GM12878 (cell line): ENCODE measurements around the gene PMPCA. TPM values are rescaled to one million over a fixed set of nuclear protein-coding genes. Genes with fewer than 3 reads are reported as not detected.
A peak's percentile ranks its signal among the peaks of the same experiment; 100 is the strongest.

Experiments
- EP300 ChIP-seq, 2 experiments: fragments of 150-350 bp in 1 of 2; IDR thresholded peaks; 2 replicates each; pipeline ENCODE4 v1.6.1; 2011 to 2012; ENCODE audit warnings: low read depth in 2 of 2, low read length in 2 of 2, borderline replicate concordance in 1 of 2, improper control_type of control experiment in 1 of 2, inconsistent platforms in 1 of 2; ENCODE audit not compliant: control insufficient read depth in 1 of 2
- IKZF1 ChIP-seq: fragments of 450-650 bp; conservative IDR thresholded peaks from 2 replicates; pipeline ENCODE4 v1.6.1; 2017; ENCODE audit warnings: antibody characterized with exemption, mild to moderate bottlenecking
- IKZF2 ChIP-seq, 2 experiments: fragments of 450-650 bp; IDR thresholded peaks; 2 replicates each; pipeline ENCODE4 v1.6.1; 2017; ENCODE audit warnings: mild to moderate bottlenecking in 2 of 2, moderate library complexity in 2 of 2
- IRF4 ChIP-seq: IDR thresholded peaks from 2 replicates; pipeline ENCODE4 v1.6.1; 2011; ENCODE audit warnings: low read depth, low read length
- MTA2 ChIP-seq: fragments of 450-650 bp; IDR thresholded peaks from 2 replicates; pipeline ENCODE4 v1.6.1; 2016; ENCODE audit warnings: low read depth, mild to moderate bottlenecking, moderate library complexity
- MYB ChIP-seq: fragments of 150-350 bp; IDR thresholded peaks from 2 replicates; pipeline ENCODE4 v1.6.1; 2014; ENCODE audit warnings: mild to moderate bottlenecking, low read depth, low read length, borderline replicate concordance
- NBN ChIP-seq: fragments of 450-650 bp; IDR thresholded peaks from 2 replicates; pipeline ENCODE4 v1.6.1; 2016
- NFXL1 ChIP-seq: fragments of 450-650 bp; IDR thresholded peaks from 2 replicates; pipeline ENCODE4 v1.6.1; 2017; ENCODE audit warnings: antibody characterized with exemption, mild to moderate bottlenecking, borderline replicate concordance
- PML ChIP-seq: IDR thresholded peaks from 2 replicates; pipeline ENCODE4 v1.6.1; 2012; ENCODE audit warnings: low read length, inconsistent platforms
- POLR2AphosphoS5 ChIP-seq: IDR thresholded peaks from 2 replicates; pipeline ENCODE4 v1.6.1; 2011; ENCODE audit warnings: mild to moderate bottlenecking, low read length, inconsistent platforms
- RB1 ChIP-seq: fragments of 450-650 bp; formaldehyde crosslinking; IDR thresholded peaks from 2 replicates; pipeline ENCODE4 v1.6.1; 2017; ENCODE audit warnings: mild to moderate bottlenecking, borderline replicate concordance
- SMAD5 ChIP-seq: IDR thresholded peaks from 2 replicates; pipeline ENCODE4 v1.6.1; 2016; ENCODE audit warnings: antibody characterized with exemption, low read depth
- TBL1XR1 ChIP-seq: IDR thresholded peaks from 2 replicates; pipeline ENCODE4 v1.6.1; 2012; ENCODE audit warnings: low read depth, low read length, improper control_type of control experiment
- YBX1 ChIP-seq: fragments of 450-650 bp; IDR thresholded peaks from 2 replicates; pipeline ENCODE4 v1.6.1; 2016; ENCODE audit warnings: antibody characterized with exemption
- ZNF622 ChIP-seq: fragments of 450-650 bp; IDR thresholded peaks from 2 replicates; pipeline ENCODE4 v1.6.1; 2017; ENCODE audit warnings: mild to moderate bottlenecking, inconsistent platforms
- polyA plus RNA-seq, 11 experiments: library from polyadenylated mRNA; depleted of rRNA in 4 of 11; unstranded in 6 of 11; stranded (reverse) in 5 of 11; fragments of >200 nt; fragmentation: Nextera tagmentation in 4 of 11; fragmentation: Illumina TruSeq in 1 of 11; extraction: Ambion mirVana in 4 of 11; extraction: Trizol in 1 of 11; gene quantifications; 1 replicate in 1 of 11; 2 replicates in 10 of 11; pipeline versions ENCODE4 v1.2.1 to v1.2.3, GENCODE V29; 2011 to 2016; ENCODE audit warnings: inconsistent platforms in 2 of 11, missing spikeins in 2 of 11, low read depth in 1 of 11
- total RNA-seq, 4 experiments: library from RNA; depleted of rRNA in 3 of 4; stranded (reverse); fragments of >200 nt in 3 of 4; fragmentation: Illumina TruSeq in 1 of 4; extraction: Trizol in 1 of 4; gene quantifications; 2 replicates each; pipeline versions ENCODE4 v1.2.1 to v1.2.3, GENCODE V29; 2013 to 2021
- TF ChIP-seq, protein P1 (sequence below): fragments of 450-650 bp; IDR thresholded peaks from 2 replicates; pipeline ENCODE4 v1.6.1; 2016; ENCODE audit warnings: mild to moderate bottlenecking, moderate library complexity, borderline replicate concordance
- TF ChIP-seq, protein P2 (sequence below): IDR thresholded peaks from 2 replicates; pipeline ENCODE4 v1.6.1; 2012; ENCODE audit warnings: low read depth, low read length, improper control_type of control experiment
- TF ChIP-seq, protein P3 (sequence below): IDR thresholded peaks from 2 replicates; pipeline ENCODE4 v1.6.1; 2012; ENCODE audit warnings: improper control_type of control experiment, low read depth, low read length; ENCODE audit not compliant: insufficient replicate concordance
- TF ChIP-seq, protein P4 (sequence below): IDR thresholded peaks from 2 replicates; pipeline ENCODE4 v1.6.1; 2011; ENCODE audit warnings: borderline replicate concordance, low read depth, mild to moderate bottlenecking, moderate library complexity, low read length; ENCODE audit not compliant: insufficient read depth, poor library complexity, severe bottlenecking

PMPCA gene
- total and polyA plus RNA-seq, 10 of the 15 experiments (the other 5 are each of a cell fraction or from before 2014, with no cell fraction given) = 8.1 to 137 (median 75.7) TPM

DNA sequence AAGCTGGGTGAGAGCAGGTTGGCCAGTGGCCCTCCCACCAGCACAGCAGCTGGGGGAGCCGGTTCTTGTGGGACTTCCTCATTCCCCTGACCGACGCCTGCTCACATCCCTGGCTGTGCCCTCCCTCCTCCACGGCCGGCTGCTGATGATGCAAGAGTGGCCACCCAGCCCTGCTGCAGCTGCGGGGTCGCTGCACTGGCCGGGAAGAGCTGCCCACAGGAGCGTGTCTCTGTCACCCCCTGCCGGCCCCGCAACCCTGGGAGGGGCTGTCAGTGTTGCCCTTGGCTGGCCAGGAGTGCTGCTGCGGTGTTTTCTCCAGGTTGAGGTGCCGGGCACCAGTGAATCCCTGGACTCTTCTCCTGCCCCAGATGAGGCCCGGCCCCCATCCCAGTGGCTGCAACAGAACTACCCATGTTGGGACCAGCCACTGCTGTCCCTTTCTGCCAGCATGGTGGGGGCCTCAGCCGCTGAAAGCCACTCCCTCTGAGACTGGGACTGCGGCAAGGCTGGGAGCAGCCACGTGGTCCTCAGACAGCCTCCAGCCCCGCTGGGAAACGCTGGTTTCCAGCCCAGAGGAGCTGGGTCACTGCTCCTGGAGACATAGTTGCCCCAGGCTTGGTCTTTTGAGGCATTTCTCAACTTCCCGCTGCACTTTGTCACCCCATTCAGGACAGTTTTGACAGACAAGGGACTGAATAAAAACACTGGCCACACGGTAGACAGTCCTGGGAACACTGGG, 37.7 kb upstream of the PMPCA start (continued):
- TF ChIP-seq, protein P1, sequence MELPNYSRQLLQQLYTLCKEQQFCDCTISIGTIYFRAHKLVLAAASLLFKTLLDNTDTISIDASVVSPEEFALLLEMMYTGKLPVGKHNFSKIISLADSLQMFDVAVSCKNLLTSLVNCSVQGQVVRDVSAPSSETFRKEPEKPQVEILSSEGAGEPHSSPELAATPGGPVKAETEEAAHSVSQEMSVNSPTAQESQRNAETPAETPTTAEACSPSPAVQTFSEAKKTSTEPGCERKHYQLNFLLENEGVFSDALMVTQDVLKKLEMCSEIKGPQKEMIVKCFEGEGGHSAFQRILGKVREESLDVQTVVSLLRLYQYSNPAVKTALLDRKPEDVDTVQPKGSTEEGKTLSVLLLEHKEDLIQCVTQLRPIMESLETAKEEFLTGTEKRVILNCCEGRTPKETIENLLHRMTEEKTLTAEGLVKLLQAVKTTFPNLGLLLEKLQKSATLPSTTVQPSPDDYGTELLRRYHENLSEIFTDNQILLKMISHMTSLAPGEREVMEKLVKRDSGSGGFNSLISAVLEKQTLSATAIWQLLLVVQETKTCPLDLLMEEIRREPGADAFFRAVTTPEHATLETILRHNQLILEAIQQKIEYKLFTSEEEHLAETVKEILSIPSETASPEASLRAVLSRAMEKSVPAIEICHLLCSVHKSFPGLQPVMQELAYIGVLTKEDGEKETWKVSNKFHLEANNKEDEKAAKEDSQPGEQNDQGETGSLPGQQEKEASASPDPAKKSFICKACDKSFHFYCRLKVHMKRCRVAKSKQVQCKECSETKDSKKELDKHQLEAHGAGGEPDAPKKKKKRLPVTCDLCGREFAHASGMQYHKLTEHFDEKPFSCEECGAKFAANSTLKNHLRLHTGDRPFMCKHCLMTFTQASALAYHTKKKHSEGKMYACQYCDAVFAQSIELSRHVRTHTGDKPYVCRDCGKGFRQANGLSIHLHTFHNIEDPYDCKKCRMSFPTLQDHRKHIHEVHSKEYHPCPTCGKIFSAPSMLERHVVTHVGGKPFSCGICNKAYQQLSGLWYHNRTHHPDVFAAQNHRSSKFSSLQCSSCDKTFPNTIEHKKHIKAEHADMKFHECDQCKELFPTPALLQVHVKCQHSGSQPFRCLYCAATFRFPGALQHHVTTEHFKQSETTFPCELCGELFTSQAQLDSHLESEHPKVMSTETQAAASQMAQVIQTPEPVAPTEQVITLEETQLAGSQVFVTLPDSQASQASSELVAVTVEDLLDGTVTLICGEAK = no peak
- TF ChIP-seq NFXL1 (no peak), POLR2AphosphoS5 (0 out of 2 replicates have a peak, but pooled peaks have one; percentile 31), IRF4 (no peak), YBX1 (no peak), IKZF1 (0 out of 2 replicates have a peak, but pooled peaks have one; percentile 19), ZNF622 (no peak), MYB (no peak), NBN (no peak), RB1 (no peak), IKZF2 (IDR thresholded peaks at IDR 0.05) (no peak; a peak in 1 of 4 replicates), EP300 (IDR thresholded peaks at IDR 0.05; ENCODE audit: borderline replicate concordance in 1 of 2, control insufficient read depth in 1 of 2, low read depth in 2 of 2, low read length in 2 of 2) (no peak), TBL1XR1 (no peak), SMAD5 (no peak), PML (no peak), MTA2 (no peak)
- TF ChIP-seq, protein P2, sequence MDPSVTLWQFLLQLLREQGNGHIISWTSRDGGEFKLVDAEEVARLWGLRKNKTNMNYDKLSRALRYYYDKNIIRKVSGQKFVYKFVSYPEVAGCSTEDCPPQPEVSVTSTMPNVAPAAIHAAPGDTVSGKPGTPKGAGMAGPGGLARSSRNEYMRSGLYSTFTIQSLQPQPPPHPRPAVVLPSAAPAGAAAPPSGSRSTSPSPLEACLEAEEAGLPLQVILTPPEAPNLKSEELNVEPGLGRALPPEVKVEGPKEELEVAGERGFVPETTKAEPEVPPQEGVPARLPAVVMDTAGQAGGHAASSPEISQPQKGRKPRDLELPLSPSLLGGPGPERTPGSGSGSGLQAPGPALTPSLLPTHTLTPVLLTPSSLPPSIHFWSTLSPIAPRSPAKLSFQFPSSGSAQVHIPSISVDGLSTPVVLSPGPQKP = no peak
- TF ChIP-seq, protein P3, sequence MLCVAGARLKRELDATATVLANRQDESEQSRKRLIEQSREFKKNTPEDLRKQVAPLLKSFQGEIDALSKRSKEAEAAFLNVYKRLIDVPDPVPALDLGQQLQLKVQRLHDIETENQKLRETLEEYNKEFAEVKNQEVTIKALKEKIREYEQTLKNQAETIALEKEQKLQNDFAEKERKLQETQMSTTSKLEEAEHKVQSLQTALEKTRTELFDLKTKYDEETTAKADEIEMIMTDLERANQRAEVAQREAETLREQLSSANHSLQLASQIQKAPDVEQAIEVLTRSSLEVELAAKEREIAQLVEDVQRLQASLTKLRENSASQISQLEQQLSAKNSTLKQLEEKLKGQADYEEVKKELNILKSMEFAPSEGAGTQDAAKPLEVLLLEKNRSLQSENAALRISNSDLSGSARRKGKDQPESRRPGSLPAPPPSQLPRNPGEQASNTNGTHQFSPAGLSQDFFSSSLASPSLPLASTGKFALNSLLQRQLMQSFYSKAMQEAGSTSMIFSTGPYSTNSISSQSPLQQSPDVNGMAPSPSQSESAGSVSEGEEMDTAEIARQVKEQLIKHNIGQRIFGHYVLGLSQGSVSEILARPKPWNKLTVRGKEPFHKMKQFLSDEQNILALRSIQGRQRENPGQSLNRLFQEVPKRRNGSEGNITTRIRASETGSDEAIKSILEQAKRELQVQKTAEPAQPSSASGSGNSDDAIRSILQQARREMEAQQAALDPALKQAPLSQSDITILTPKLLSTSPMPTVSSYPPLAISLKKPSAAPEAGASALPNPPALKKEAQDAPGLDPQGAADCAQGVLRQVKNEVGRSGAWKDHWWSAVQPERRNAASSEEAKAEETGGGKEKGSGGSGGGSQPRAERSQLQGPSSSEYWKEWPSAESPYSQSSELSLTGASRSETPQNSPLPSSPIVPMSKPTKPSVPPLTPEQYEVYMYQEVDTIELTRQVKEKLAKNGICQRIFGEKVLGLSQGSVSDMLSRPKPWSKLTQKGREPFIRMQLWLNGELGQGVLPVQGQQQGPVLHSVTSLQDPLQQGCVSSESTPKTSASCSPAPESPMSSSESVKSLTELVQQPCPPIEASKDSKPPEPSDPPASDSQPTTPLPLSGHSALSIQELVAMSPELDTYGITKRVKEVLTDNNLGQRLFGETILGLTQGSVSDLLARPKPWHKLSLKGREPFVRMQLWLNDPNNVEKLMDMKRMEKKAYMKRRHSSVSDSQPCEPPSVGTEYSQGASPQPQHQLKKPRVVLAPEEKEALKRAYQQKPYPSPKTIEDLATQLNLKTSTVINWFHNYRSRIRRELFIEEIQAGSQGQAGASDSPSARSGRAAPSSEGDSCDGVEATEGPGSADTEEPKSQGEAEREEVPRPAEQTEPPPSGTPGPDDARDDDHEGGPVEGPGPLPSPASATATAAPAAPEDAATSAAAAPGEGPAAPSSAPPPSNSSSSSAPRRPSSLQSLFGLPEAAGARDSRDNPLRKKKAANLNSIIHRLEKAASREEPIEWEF = no peak
- TF ChIP-seq, protein P4, sequence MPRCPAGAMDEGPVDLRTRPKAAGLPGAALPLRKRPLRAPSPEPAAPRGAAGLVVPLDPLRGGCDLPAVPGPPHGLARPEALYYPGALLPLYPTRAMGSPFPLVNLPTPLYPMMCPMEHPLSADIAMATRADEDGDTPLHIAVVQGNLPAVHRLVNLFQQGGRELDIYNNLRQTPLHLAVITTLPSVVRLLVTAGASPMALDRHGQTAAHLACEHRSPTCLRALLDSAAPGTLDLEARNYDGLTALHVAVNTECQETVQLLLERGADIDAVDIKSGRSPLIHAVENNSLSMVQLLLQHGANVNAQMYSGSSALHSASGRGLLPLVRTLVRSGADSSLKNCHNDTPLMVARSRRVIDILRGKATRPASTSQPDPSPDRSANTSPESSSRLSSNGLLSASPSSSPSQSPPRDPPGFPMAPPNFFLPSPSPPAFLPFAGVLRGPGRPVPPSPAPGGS = no peak
